ENCODE measurements around the gene TGM5.
A peak's percentile ranks its signal among the peaks of the same experiment; 100 is the strongest.
"Not testable (repeated sequence)": the region's sequence is repeated elsewhere in the genome, so short reads cannot be mapped to it uniquely, and the experiment has no call there.

Gene TGM5

GRCh38 chr15:43204016-43204901 lies 62.5 kb downstream of the TGM5 start:
- peak; percentile 71 for DNase-seq (ENCODE audit: low spot score)
- peak; percentile 77 for TF ChIP-seq CTCF (IDR thresholded peaks at IDR 0.05; ENCODE audit: borderline replicate concordance, control extremely low read depth, extremely low read depth, insufficient read depth, missing control alignments)
- in situ Hi-C loops (cut with MboI; ENCODE audit: low sequenced_read_pairs, unreplicated experiment): no loop called here

- in situ Hi-C loops (cut with MboI; ENCODE audit: low sequenced_read_pairs, unreplicated experiment): no loop called here
- TF ChIP-seq CTCF (IDR thresholded peaks at IDR 0.05; ENCODE audit: borderline replicate concordance, control extremely low read depth, extremely low read depth, insufficient read depth, missing control alignments): no peak
- DNase-seq (ENCODE audit: low spot score): no peak
Observed at GRCh38 chr15:43199945-43200488, 66.7 kb downstream of the TGM5 start.

- TF ChIP-seq CTCF (IDR thresholded peaks at IDR 0.05; ENCODE audit: borderline replicate concordance, control extremely low read depth, extremely low read depth, insufficient read depth, missing control alignments): no peak
- in situ Hi-C loops (cut with MboI; ENCODE audit: low sequenced_read_pairs, unreplicated experiment): no loop called here
- DNase-seq (ENCODE audit: low spot score): no peak
Observed at GRCh38 chr15:43198992-43199391, 67.7 kb downstream of the TGM5 start.

- in situ Hi-C loops (cut with MboI; ENCODE audit: low sequenced_read_pairs, unreplicated experiment); DNase-seq (ENCODE audit: low spot score): not testable (repeated sequence)
Observed at GRCh38 chr15:43198556-43198955, 68.2 kb downstream of the TGM5 start.

GRCh38 chr15:43197773-43198172 lies 69.0 kb downstream of the TGM5 start:
- in situ Hi-C loops (cut with MboI; ENCODE audit: low sequenced_read_pairs, unreplicated experiment); DNase-seq (ENCODE audit: low spot score): not testable (repeated sequence)

- no peak for TF ChIP-seq CTCF (IDR thresholded peaks at IDR 0.05; ENCODE audit: borderline replicate concordance, control extremely low read depth, extremely low read depth, insufficient read depth, missing control alignments)
Observed at GRCh38 chr15:43196760-43197548, 69.8 kb downstream of the TGM5 start.

GRCh38 chr15:43194795-43195194 lies 71.9 kb downstream of the TGM5 start:
- no peak for TF ChIP-seq CTCF (IDR thresholded peaks at IDR 0.05; ENCODE audit: borderline replicate concordance, control extremely low read depth, extremely low read depth, insufficient read depth, missing control alignments)
- DNase-seq (ENCODE audit: low spot score): no peak
- in situ Hi-C loops (cut with MboI; ENCODE audit: low sequenced_read_pairs, unreplicated experiment): no loop called here

More at GRCh38 chr15:43196760-43197548, 69.8 kb downstream of the TGM5 start:
- in situ Hi-C loops (cut with MboI; ENCODE audit: low sequenced_read_pairs, unreplicated experiment): no loop called here
- no peak for DNase-seq (ENCODE audit: low spot score)
